Activated T-helper 9 cell treated with anti-CD3 and anti-CD28 coated beads, Interleukin-2, amount 50 U/mL, for 16 hours (primary cell): Measurements from ENCODE around the gene CPM.

ENCODE experiments used
- DNase-seq: peaks from one replicate; pipeline ENCODE4 v3.0.0-alpha.2; 2020; ENCODE audit warnings: low read depth

CPM gene

DNA sequence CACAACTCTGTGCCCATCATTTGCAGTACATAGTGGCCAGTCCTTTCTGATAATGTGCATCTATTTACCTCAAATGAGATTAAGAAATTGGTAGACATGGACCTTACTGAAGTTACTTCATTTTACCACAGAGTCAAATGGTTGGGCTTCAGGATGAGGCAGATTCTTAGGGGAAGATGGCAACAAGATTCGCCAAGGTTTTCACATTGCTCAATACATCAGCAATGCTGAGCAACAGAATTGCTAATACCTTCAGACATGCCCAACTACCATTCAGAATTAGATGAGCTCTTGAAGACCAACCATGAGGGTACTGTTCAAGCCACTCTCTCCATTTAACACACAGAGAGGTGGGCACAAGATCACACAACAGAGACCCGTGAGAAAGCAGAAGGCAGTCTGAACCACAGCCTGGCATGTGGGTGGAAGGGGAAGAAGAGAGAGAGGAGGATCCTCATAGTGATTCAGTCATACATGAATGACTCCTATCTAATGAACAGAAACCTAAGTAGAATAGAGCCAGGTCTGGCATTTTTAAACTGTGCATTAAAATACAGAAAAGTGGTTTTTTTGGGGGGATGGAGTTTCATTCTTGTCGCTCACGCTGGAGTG lies 28.5 kb downstream of the CPM start:
- DNase-seq: no peak

DNA sequence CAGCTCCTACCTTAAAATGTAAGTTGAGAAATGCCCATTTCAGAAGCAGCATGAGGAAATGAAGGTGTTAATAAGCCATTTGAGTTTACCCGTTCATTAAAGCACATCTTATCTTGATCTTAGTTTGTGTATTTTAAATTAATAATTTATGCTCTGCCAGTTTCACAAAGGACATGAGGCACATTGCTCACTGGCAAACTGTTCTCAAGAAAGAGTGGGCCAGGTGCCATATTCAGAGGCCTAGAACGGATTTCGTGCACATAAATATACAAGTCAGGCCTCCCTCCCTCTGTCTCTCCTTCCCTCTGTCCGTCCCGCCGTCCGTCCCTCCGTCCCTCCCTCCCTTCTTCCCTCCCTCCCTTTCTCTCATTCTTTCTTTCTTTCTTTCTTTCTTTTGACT lies 29.5 kb downstream of the CPM start:
- DNase-seq: no peak

DNA sequence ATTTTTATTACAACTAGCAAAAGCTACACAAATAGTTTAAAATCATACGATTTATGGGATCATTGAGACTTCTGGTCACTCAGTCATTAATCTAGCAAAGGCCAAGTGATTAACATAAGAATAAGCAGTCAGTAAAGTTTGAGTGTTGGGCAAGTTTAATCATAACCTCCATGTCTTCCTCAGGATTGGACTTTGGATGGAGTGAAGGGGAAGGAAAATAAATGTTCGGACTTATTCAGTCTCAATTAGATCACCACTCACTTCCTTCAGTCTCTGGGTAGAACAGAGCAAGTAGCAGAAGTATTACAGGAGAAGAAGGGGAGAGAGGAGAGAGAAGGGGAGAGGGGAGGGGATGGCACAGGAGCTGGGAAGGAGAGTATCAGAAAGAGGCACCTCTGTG lies 31.4 kb downstream of the CPM start:
- no peak for DNase-seq

DNA sequence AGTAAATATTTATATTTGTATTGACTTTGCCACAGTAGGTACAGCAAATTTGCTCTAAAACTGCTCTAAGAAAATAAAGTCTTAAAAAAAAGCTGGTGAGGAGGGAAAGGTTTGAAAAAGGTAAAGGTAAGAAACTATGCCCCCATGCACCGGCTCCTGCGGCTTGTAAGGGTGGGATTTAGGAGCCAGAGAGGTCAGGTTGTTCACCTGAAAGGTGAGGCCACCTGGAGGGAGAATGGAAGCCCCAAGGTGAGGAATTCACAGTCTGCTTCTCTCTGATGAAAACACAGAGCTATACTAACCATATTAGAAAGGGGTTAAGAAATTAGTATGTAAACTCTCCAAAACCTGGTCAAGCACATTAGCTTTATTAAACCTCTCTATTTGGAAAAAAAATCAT lies 31.8 kb downstream of the CPM start:
- DNase-seq: no peak

DNA sequence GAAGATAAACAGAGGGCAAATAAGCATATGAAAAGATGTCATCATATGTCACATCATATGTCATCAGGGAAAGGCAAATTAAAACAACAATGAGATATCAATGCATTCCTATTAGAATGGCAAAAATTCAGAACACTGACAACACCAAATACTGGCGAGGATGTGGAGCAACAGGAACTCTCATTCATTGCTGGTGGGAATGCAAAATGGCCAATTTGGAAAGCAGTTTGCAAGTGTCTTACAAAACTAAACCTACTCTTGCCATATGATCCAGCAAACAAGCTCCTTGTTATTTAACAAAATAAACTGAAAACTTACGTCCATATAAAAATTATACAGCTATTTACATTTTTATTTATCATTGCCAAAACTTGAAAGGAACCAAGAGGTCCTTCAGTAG lies 32.7 kb downstream of the CPM start:
- no peak for DNase-seq

DNA sequence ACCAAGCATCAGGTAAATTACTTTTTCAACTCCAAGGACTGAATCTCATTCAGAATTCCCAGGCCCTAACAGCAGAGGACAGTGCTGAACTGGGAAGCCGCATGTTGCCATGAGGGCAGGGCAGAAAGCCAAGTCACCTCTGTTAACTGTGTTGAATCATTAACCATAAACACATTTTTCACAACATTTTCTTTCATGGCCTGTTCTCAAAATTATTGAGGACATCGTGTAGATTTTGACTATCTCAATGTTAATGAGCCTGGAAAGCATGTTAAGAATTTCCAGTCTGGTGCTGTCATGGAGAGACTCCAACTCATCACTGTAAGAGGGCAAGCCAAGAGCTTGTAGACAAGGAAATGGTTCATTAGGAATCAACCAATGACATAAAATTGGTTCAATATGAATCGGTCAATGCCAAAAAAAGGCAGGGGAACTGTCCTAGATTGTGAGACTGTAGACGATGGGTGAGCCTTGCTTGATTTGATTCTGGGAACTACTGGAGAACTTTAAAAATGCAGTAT lies 33.7 kb downstream of the CPM start:
- DNase-seq: no peak

DNA sequence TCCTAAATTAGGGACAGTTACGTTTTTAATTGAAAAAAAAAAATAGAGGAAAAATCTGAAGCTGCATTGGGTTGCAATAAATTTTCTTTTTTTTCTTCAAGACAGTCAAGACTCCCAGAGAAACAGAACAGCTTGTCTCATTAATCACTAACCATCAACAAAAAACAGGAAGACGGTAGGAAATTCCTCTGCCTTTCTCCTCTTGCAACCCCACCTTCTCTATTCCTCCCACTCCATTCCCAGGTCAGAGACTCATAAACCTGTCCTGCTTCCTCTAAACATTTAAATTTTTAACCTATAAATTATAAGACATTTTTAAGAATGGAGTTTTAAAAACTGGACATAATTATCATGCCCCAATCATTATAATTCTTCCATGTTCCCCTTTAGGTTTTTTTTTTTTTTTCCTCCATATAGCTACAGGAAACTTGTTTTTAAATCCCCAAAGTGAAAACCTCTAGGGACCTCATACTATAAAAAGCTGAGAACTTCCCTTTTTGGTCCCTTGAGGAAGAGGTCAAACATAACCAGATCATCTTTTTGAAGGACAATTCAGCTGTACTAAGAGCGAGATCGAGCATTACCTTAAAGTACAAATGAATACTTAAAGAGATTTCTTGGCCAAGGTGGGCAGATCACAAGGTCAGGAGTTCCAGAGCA lies 36.0 kb downstream of the CPM start:
- no peak for DNase-seq

DNA sequence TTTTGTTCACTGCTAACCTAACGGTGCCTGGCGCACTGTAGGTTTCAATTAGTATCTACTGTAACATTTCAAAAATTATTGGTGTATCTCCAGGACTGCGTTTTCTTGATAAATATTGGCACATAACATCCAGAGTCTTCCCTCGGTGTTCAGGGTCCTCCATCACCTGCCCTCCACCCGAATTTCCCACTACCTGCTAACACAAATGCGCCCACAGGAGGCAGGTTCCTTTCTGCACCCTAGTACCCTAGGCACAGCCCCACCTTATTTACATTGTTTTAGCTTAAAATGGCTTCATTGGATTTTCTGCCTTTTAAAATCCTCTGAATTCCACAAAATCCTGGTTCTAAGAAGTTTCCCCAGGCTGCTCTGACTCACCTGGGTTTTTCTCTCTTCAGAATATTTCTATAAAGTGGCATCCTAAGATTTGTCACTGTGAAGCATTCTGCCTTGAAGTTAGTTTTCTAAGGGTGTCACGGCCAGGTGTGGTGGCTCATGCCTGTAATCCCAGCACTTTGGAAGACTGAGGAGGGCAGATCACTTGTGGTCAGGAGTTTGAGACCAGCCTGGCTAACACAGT lies 38.6 kb downstream of the CPM start:
- no peak for DNase-seq

DNA sequence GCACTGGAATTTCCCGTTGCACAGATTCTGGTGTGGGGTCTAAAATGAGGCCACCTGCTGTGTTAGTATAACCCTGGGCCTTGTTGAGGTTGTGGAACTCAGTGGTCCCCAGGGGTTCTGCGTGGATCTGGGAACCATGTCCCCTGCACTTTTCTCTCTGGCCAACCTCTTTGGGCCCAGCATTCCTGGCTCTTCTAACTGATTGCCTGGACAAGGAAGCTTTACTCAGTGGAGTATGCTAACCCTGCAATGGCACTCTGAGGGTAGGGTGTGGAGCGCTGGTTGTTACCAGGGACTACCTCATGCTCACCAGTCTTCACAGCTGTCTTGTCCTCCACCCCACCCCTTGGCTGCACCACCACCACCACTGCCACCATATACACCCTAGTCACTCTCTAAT lies 39.2 kb downstream of the CPM start:
- DNase-seq: no peak

DNA sequence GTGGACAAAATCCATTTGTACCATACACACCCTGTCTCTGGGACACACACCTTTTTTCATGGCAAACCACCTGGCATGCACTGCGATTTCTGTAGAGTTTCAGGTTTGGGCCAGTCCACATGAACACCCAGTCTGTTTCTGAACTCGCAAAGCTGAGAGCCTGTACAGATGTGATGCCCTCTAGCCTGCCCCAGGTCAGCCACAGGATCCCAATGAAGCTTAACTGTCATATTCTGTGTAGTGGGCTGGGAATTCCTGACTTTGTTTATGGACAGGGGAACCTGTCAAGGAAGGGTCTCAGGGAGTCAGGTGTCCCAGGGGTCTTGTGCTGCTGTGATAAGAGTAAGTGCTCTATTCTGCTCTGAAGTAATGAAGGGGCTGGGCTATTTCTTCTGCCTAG lies 39.8 kb downstream of the CPM start:
- no peak for DNase-seq

DNA sequence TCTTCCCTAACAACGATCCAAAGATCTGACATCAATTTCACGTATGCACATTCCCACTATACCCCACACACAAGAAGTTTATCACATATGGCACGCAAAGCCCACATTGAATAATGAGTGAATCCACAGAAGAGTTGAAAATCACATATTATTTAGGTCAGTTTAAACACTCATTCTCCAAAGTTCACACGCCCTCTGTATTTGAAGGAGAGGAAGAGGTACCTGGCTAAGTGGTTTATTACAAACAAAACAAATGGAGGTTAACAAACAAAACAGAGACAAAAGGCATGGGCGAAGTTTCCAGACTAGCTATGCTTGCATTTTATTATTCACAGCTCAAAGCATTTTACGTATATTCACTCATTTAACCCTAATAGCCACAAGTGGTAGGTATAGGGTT lies 41.8 kb downstream of the CPM start:
- no peak for DNase-seq

DNA sequence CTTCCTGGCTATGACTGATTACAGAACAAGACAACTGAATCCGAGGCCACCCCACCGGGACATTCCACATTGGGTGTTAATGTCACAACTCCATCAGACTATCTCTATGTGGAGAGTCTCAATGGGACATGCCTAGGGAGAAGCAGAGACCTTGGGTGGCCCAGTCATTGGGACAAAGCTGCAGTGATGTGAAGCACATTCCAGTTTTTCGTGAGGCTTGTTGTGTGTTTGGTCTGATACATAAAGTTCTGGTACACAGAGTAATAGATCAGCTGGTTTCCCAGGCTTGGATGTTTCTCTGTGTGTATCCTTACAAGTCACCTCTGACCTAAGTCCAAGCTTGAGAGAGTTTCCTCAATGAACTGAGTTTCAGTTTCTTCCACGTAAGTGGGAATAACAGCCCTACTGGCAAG lies 42.3 kb downstream of the CPM start:
- no peak for DNase-seq

DNA sequence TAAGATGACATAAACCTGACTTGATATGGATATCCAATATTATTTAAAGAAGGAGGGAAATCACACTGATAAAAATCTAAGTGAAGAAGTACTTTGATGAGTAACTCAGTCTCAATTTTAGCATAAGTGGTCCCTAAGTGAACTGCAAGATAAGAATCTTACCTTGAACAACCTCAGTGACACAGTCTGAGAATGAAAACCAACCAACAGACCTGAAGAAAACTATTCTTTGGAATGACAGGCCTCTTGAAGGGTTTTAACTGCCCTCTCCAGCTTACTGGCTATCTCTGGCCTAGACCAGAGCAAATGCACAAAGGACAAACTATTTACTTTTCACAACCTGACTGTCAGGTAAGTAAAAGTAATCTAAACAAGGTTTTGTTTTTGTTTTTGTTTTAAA lies 44.7 kb downstream of the CPM start:
- no peak for DNase-seq

DNA sequence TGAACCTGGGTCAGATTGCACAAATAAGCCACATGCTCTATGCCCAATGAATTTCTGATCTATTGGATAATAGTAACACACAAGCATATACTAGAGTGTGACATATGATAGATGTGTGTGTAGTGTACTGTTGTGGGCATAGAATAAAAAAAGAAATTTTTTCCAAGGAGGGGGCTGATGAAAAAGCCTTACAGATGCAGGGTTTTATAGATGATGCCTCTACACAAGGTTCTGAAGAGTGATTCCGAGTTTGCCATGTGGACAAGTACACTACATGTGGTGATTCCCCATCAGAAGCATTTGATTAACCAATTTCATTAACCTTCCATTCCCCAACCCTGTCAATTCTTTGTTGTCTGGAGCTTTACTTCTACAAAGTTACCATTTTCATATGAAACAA lies 45.3 kb downstream of the CPM start:
- no peak for DNase-seq

DNA sequence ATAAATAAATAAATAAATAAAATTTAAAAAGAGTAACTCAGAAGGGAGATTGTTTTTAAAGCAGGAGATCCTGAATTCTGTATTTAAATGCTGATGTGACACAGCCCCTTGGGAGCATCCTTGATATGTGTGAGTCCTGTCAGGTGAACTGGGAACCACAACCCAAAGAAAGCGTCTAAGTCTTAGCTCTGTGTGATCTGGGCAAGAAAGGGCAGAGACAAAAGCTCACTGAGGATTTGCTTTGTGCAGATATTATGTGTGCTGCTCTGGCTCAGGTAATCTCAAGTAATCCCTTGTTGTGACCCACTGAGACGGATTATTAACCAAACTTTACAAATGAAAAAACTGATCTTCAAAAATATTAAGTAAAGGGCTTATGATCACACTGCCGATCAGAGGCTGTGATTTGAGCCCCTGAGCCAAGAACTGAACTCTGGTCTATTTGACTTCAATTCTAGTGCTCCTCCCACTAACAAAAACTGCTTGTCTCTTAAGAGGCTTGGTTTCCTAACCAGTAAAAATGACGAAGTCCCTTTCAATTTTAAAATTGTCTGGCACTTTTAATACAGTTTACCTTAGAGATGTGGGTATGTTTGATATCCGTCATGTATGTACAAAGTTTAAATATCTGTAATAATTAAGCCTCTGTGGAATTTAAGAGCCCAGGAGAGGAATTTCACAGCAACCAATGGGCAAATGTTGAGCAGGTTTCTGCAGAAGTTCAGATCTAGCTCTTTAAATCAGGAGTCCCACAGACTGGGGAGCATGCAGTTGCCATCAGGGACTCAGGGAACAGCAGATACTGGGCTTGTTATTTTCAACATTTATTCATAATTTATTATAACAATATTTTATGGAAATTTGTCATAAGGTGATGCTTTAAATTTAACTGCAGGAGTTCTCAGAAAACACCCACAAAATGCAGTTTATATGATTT lies 46.1 kb downstream of the CPM start:
- DNase-seq: no peak

DNA sequence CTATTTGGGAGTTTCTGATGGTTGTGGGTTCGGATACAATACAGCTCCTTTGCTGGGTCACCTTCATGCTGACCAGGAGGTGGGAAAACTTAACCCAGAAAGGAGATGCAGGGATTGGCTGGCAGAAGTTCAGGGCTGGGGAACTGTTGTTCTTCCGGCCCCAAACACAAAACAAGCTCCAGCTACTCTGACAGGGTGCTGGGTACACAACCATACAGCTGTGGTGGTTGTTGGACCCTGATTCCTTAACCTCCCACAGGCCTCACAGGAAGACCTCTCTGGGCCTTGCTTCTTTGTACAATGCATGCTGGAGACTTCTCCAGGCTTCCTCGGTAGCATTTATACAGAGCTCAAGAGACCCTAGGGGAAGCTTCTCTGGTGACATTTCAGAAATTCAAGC lies 47.6 kb downstream of the CPM start:
- DNase-seq: no peak

DNA sequence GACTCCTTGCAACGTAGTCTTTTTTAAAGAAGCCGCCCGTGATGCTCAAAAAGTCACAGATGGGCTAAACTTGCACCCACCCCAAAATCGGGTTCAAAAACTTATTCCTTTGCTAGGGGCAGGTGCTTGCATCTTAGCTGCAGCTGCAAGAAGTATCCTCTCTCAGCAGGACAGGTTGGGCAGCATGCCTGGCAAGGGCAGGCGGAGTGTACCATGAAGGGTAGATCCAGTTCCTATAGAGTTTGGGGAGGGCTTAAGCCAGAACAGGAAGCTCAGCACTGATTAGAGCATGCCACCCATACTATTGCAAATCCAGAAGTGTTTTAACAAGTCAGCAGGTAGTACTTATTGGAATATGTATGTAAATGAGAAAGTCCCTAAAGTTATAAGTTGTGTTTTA lies 48.7 kb downstream of the CPM start:
- no peak for DNase-seq

DNA sequence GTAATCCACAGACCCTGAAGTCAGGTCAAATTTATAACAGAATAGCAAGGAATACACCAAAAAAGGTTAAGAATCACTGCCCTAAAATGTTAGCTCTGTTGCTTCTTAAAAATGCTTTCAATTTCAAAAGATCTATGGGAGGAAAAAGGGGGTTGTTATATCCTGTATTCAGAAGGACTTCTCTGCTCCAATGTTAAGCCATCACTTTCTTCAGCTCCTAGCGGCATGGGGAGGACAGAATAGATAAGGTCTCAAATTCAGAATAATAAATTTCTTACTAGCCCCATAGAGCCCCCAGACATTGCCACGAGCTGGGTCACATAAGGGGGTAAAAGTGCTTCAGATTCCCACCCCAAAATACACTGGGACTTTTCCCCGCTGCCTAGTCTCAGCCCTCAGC lies 49.8 kb downstream of the CPM start:
- no peak for DNase-seq

DNA sequence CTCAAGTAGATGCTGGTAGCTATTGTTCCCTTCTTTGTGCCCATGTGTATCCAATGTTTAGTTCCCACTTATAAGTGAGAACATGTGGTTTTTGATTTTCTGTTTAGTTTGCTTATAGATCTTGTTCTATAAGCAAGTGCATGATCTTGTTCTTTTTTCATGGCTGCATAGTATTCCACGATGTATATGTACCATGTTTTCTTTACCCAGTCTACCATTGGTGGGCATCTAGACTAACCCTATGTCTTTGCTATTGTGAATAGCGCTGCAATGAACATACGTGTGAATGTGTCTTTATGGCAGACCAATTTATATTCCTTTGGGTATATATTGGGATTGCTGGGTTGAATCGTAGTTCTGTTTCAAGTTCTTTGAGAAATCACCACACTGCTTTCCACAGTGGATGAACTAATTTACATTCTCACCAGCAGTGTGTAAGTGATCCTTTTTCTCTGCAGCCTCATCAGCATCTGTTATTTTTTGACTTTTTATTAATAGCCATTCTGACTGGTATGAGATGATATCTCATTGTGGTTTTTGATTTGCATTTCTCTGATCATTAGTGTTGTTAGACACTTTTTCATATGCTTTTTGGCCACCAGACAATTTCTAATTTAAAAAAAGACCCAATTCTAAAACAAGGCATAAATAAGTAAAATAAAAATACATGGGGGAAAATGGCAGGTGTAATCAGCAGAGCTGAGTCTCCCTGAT lies 50.6 kb downstream of the CPM start:
- no peak for DNase-seq

DNA sequence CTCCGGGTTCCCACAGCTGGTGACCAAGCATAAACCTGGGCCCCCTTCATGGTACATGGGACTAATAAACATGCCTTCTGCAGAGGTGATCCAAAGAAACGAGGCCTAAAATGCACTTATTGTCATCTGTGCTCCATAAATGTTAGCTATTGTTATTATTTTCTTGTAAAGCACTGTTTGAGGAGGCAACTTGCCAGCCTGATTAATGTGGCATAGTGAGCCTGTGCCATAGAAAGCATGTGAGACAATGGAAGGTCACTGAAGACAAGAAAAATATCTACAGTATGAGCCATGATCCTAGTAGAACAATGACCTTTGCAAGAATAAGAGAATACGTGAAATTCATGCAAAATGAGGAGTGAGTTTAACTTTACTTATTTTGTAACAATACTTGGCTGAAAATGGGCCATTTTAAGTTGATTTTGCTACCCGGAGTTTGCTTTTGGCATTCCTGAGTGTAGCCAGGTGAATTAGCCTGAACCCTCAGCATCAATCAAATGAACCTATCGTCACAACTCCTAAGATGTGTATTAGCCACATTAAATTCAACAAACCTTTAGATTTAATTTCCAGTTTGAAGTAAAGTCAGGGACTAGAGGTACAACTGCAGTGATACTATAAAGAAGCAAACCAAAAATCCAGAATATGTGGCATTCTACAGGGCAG lies 52.2 kb downstream of the CPM start:
- no peak for DNase-seq

DNA sequence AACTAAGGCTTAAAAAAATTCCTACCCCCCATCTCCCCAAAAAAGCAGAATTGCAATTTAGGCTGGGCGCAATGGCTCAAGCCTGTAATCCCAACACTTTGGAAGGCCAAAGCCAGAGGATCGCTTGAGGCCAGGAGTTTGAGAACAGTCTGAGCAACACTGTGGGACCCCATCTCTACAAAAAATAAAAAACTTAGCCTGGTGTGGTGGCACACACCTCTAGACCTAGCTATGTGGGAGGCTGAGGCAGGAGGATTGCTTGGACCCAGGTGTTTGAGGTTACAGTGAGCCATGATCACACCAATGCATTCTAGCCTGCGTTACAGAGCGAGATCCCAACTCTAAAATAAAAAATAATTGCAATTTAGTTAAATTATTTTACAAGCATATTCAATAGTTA lies 54.1 kb downstream of the CPM start:
- DNase-seq: no peak
